SK-N-SH (cell line): ENCODE data around the gene PDGFRB. TPM values are rescaled to one million over a fixed set of nuclear protein-coding genes. Genes with fewer than 3 reads are reported as not detected.

ENCODE experiments used
- CTCF ChIA-PET: fragments of 300-600, 350-600 bp; formaldehyde crosslinking; extraction: SDS; loops from one replicate; lab custom pipeline; 2021; lab: Yijun Ruan, JAX
- POLR2A ChIA-PET: fragments of 350-600 bp; sonication (Branson Sonifier 250); formaldehyde crosslinking; extraction: SDS; loops from one replicate; lab custom pipeline; 2020; ENCODE audit warnings: antibody characterized with exemption, inconsistent platforms; lab: Yijun Ruan, JAX
- DNase-seq: peaks from one replicate; pipeline ENCODE4 v3.0.0; 2012
- H2AFZ ChIP-seq: fragments of 200-600 bp; sonication (generic); 2 replicates; pipeline ENCODE4 v1.8.1; 2016; ENCODE audit warnings: antibody characterized with exemption, mild to moderate bottlenecking, low read depth
- H3F3A ChIP-seq: fragments of 200-600 bp; sonication (generic); replicated peaks from 2 replicates; pipeline ENCODE3; 2016; ENCODE audit warnings: antibody characterized with exemption, mild to moderate bottlenecking; ENCODE audit not compliant: insufficient read depth
- H3K27ac ChIP-seq, 2 experiments: fragments of 200-500 bp in 1 of 2; fragments of 200-600 bp in 1 of 2; sonication (Bioruptor generic) in 1 of 2; sonication (generic), shearing (Covaris generic) in 1 of 2; 2 replicates each; pipeline versions ENCODE4 v1.5.1 to v1.6.1; 2014 to 2016; ENCODE audit warnings: low read depth in 2 of 2, inconsistent platforms in 1 of 2, low read length in 1 of 2, mild to moderate bottlenecking in 1 of 2, mixed read lengths in 1 of 2
- H3K27me3 ChIP-seq: fragments of 200-600 bp; sonication (generic), shearing (Covaris generic); 2 replicates; pipeline ENCODE4 v1.6.1; 2016; ENCODE audit warnings: mixed run types; ENCODE audit not compliant: insufficient read depth
- H3K36me3 ChIP-seq, 2 experiments: fragments of 200-500 bp in 1 of 2; fragments of 200-600 bp in 1 of 2; sonication (Bioruptor generic) in 1 of 2; sonication (generic) in 1 of 2; replicated peaks in 1 of 2; 2 replicates each; pipeline versions ENCODE3 to v1.5.1; 2014 to 2016; ENCODE audit warnings: low read length in 1 of 2, mild to moderate bottlenecking in 1 of 2; ENCODE audit not compliant: insufficient read depth in 2 of 2, control insufficient read depth in 1 of 2
- H3K4me1 ChIP-seq, 2 experiments: fragments of 200-500 bp in 1 of 2; fragments of 200-600 bp in 1 of 2; sonication (Bioruptor generic) in 1 of 2; sonication (generic), shearing (Covaris generic) in 1 of 2; 2 replicates each; pipeline versions ENCODE4 v1.5.1 to v1.6.1; 2014 to 2016; ENCODE audit warnings: low read depth in 1 of 2, low read length in 1 of 2, mixed run types in 1 of 2; ENCODE audit not compliant: insufficient read depth in 2 of 2, control insufficient read depth in 1 of 2
- H3K4me2 ChIP-seq: fragments of 200-600 bp; sonication (generic), shearing (Covaris generic); 2 replicates; pipeline ENCODE4 v1.6.1; 2017; ENCODE audit warnings: mixed run types
- H3K4me3 ChIP-seq, 2 experiments: fragments of 200-500 bp in 1 of 2; fragments of 200-600 bp in 1 of 2; sonication (Bioruptor generic) in 1 of 2; sonication (generic), shearing (Covaris generic) in 1 of 2; 2 replicates each; pipeline versions ENCODE4 v1.5.1 to v1.8.1; 2014 to 2016; ENCODE audit warnings: low read depth in 2 of 2, inconsistent platforms in 1 of 2, low read length in 1 of 2, mild to moderate bottlenecking in 1 of 2, mixed read lengths in 1 of 2, moderate library complexity in 1 of 2
- H3K79me2 ChIP-seq: fragments of 200-600 bp; sonication (generic); 2 replicates; pipeline ENCODE4 v1.8.1; 2017; ENCODE audit warnings: mild to moderate bottlenecking; ENCODE audit not compliant: insufficient read depth
- H3K9ac ChIP-seq: fragments of 200-600 bp; sonication (generic); 2 replicates; pipeline ENCODE4 v1.6.1; 2017; ENCODE audit warnings: mixed run types
- H3K9me2 ChIP-seq: fragments of 200-600 bp; sonication (generic); 2 replicates; pipeline ENCODE4 v1.6.1; 2017; ENCODE audit warnings: mixed run types
- H3K9me3 ChIP-seq: fragments of 200-600 bp; sonication (generic); 2 replicates; pipeline ENCODE4 v1.6.1; 2017; ENCODE audit warnings: mixed run types, mild to moderate bottlenecking, moderate library complexity
- H4K20me1 ChIP-seq: fragments of 200-600 bp; sonication (generic); 2 replicates; pipeline ENCODE4 v1.6.1; 2017; ENCODE audit warnings: mild to moderate bottlenecking, mixed run types; ENCODE audit not compliant: insufficient read depth
- CHD2 ChIP-seq: fragments of 150-350 bp; IDR thresholded peaks from 2 replicates; pipeline ENCODE4 v1.6.1; 2018; ENCODE audit warnings: low read length; ENCODE audit not compliant: partially characterized antibody
- CTCF ChIP-seq: fragments of 200-600 bp; sonication (generic); IDR thresholded peaks from 2 replicates; pipeline ENCODE4 v1.6.1; 2017; ENCODE audit warnings: antibody characterized with exemption, mild to moderate bottlenecking, moderate library complexity
- ELF1 ChIP-seq: IDR thresholded peaks from 2 replicates; pipeline ENCODE4 v1.4.0; 2012
- EP300 ChIP-seq, 2 experiments: IDR thresholded peaks; 2 replicates each; pipeline versions ENCODE4 v1.4.0 to v1.6.1; 2012; ENCODE audit warnings: borderline replicate concordance in 1 of 2, low read depth in 1 of 2, low read length in 1 of 2
- EZH2phosphoT487 ChIP-seq: fragments of 200-600 bp; sonication (generic); IDR thresholded peaks from 2 replicates; pipeline ENCODE4 v1.6.1; 2017; ENCODE audit warnings: low read depth, mixed run types, mild to moderate bottlenecking, antibody characterized with exemption, moderate library complexity, borderline replicate concordance
- FOSL2 ChIP-seq: IDR thresholded peaks from 2 replicates; pipeline ENCODE4 v1.4.0; 2012; ENCODE audit warnings: low read depth, mild to moderate bottlenecking, moderate library complexity, borderline replicate concordance
- FOXJ3 ChIP-seq: sonication (generic); formaldehyde crosslinking; IDR thresholded peaks from 2 replicates; pipeline ENCODE4 v1.5.1; 2020; ENCODE audit warnings: mild to moderate bottlenecking, missing genetic modification reagents
- FOXM1 ChIP-seq: IDR thresholded peaks from 2 replicates; pipeline ENCODE4 v1.4.0; 2012; ENCODE audit warnings: low read depth, mild to moderate bottlenecking
- GABPA ChIP-seq: IDR thresholded peaks from 2 replicates; pipeline ENCODE4 v1.4.0; 2012; ENCODE audit warnings: low read depth, mild to moderate bottlenecking
- JUND ChIP-seq: IDR thresholded peaks from 2 replicates; pipeline ENCODE4 v1.4.0; 2012
- MEF2A ChIP-seq: IDR thresholded peaks from 2 replicates; pipeline ENCODE4 v1.4.0; 2012; ENCODE audit warnings: low read depth, borderline replicate concordance
- NFIC ChIP-seq: IDR thresholded peaks from 2 replicates; pipeline ENCODE4 v1.4.0; 2012; ENCODE audit warnings: borderline replicate concordance
- NRF1 ChIP-seq: IDR thresholded peaks from 2 replicates; pipeline ENCODE4 v1.6.1; 2012; ENCODE audit warnings: low read depth, mild to moderate bottlenecking, low read length
- RAD21 ChIP-seq: IDR thresholded peaks from 2 replicates; pipeline ENCODE4 v1.6.1; 2012; ENCODE audit warnings: mild to moderate bottlenecking, low read length
- RFX5 ChIP-seq: IDR thresholded peaks from 2 replicates; pipeline ENCODE4 v1.6.1; 2012; ENCODE audit warnings: mild to moderate bottlenecking, improper control_type of control experiment, low read length
- RXRA ChIP-seq: IDR thresholded peaks from 2 replicates; pipeline ENCODE4 v1.4.0; 2012; ENCODE audit warnings: low read depth, mild to moderate bottlenecking, borderline replicate concordance
- TCF12 ChIP-seq: IDR thresholded peaks from 2 replicates; pipeline ENCODE4 v1.4.0; 2012
- YY1 ChIP-seq: IDR thresholded peaks from 2 replicates; pipeline ENCODE4 v1.4.0; 2012; ENCODE audit warnings: low read depth, mild to moderate bottlenecking
- ZBTB33 ChIP-seq: IDR thresholded peaks from 2 replicates; pipeline ENCODE4 v1.4.0; 2012; ENCODE audit warnings: low read depth, borderline replicate concordance
- WGBS: methylation state at CpG from one replicate; pipeline ENCODE4 v1.1.6; 2017; ENCODE audit warnings: low lambda C conversion rate; 5-methylcytosine and 5-hydroxymethylcytosine counted together
- polyA plus RNA-seq, 3 experiments: library from polyadenylated mRNA; depleted of rRNA; stranded (reverse); fragments of >200 nt; gene quantifications; 2 replicates each; pipeline ENCODE4 v1.2.3, GENCODE V29; 2012
- TF ChIP-seq, protein P1 (sequence below): fragments of 150-350 bp; IDR thresholded peaks from 2 replicates; pipeline ENCODE4 v1.6.1; 2016; ENCODE audit warnings: mild to moderate bottlenecking, low read depth, low read length
- TF ChIP-seq, protein P2 (sequence below): fragments of 150-350 bp; IDR thresholded peaks from 2 replicates; pipeline ENCODE4 v1.6.1; 2017; ENCODE audit warnings: antibody characterized with exemption, low read length, low read depth, borderline replicate concordance

The PDGFRB gene
- polyA plus RNA-seq, 1 of the 3 experiments (the other 2 are of a cell fraction), result 32.1 TPM

- H3K9ac ChIP-seq, result no peak overlapping the region
- DNase-seq, result peak; percentile 2
- H3F3A ChIP-seq, result no peaks in the 10 kb centered on the region
- H3K4me2 ChIP-seq, result no peak overlapping the region
- H4K20me1 ChIP-seq, result no peaks in the 10 kb centered on the region
- no peaks in the 10 kb centered on the region for H3K9me2 ChIP-seq
- H3K27ac ChIP-seq, result no peak overlapping the region
- no peak for TF ChIP-seq YY1
- no peak for TF ChIP-seq ZBTB33
- TF ChIP-seq FOXJ3 (CRISPR knock-in tag), result no peak
- TF ChIP-seq EZH2phosphoT487, result no peak
- no peak for TF ChIP-seq GABPA
- TF ChIP-seq MEF2A, result no peak
- no peak for TF ChIP-seq RAD21
- TF ChIP-seq CHD2, result no peak
- no peak for TF ChIP-seq RFX5
- TF ChIP-seq FOXM1, result no peak
- H3K4me3 ChIP-seq, result no peak overlapping the region
- no peaks in the 10 kb centered on the region for H3K79me2 ChIP-seq
- H3K27me3 ChIP-seq, result no peaks in the 10 kb centered on the region
- ChIA-PET POLR2A (no interaction called here), CTCF (interaction anchor here (1.1 to 2.3 kb wide), 2 partner anchors 8 to 37 kb away, joined by 3 to 8 read pairs; no protein-coding TSS in a partner anchor)
- H3K36me3 ChIP-seq, result no peaks in the 10 kb centered on the region
- 66% methylated on average over 4 of the region's 4 CpGs for WGBS
- H3K9me3 ChIP-seq, result no peaks in the 10 kb centered on the region
- H2AFZ ChIP-seq, result no peak overlapping the region
- no peaks in the 10 kb centered on the region for H3K4me1 ChIP-seq
Measured at GRCh38 chr5:150075233-150075632, 80.4 kb downstream of the PDGFRB start.

DNA sequence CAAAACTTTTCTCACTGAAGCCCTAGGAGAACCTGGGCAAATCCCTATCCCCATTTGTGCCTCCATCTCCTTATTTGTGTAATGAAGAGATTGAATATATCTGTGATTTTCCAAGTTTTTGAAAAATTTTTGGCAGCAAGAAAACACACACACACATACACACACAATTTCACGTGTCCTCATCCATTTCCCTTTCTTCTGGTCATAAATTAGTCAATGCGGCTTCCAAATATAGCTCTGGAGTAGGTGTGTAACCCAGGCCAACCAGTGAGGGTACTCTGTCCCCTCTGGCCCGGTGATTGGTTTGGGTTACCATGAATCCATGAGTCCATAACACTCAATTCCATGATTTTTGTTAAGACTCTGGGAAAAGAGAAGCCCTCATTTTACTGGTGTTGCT, 82.0 kb downstream of the PDGFRB start:
- no peak overlapping the region for H2AFZ ChIP-seq
- ChIA-PET CTCF (interaction anchor here (0.6 to 2.3 kb wide), 2 partner anchors 10 to 192 kb away, joined by 3 to 8 read pairs; no protein-coding TSS in a partner anchor), POLR2A (no interaction called here)
- H4K20me1 ChIP-seq, result no peaks in the 10 kb centered on the region
- no peak for DNase-seq
- 56% methylated on average over 3 of the region's 3 CpGs for WGBS
- no peaks in the 10 kb centered on the region for H3K9me2 ChIP-seq
- H3K27ac ChIP-seq, result no peak overlapping the region
- no peaks in the 10 kb centered on the region for H3F3A ChIP-seq
- H3K4me2 ChIP-seq, result no peak overlapping the region
- H3K4me3 ChIP-seq, result no peak overlapping the region
- no peaks in the 10 kb centered on the region for H3K36me3 ChIP-seq
- no peaks in the 10 kb centered on the region for H3K79me2 ChIP-seq
- peaks cover 3 to 8% of the 10 kb centered on the region in 2 experiments; a peak in 2 of 4 replicates for H3K4me1 ChIP-seq
- no peaks in the 10 kb centered on the region for H3K9me3 ChIP-seq
- no peak overlapping the region for H3K9ac ChIP-seq
- H3K27me3 ChIP-seq, result no peaks in the 10 kb centered on the region
- TF ChIP-seq CHD2 (no peak), NFIC (no peak), RFX5 (no peak), CTCF (no peak), NRF1 (no peak), JUND (no peak), TCF12 (no peak), RXRA (no peak), FOSL2 (no peak), FOXJ3 (CRISPR knock-in tag) (no peak), EP300 (IDR thresholded peaks at IDR 0.05; ENCODE audit: borderline replicate concordance in 1 of 2, low read depth in 1 of 2, low read length in 1 of 2) (no peak), YY1 (no peak), ZBTB33 (no peak), ELF1 (no peak), FOXM1 (no peak)
- TF ChIP-seq, protein P1, sequence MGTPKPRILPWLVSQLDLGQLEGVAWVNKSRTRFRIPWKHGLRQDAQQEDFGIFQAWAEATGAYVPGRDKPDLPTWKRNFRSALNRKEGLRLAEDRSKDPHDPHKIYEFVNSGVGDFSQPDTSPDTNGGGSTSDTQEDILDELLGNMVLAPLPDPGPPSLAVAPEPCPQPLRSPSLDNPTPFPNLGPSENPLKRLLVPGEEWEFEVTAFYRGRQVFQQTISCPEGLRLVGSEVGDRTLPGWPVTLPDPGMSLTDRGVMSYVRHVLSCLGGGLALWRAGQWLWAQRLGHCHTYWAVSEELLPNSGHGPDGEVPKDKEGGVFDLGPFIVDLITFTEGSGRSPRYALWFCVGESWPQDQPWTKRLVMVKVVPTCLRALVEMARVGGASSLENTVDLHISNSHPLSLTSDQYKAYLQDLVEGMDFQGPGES, result no peak
- TF ChIP-seq, protein P2, sequence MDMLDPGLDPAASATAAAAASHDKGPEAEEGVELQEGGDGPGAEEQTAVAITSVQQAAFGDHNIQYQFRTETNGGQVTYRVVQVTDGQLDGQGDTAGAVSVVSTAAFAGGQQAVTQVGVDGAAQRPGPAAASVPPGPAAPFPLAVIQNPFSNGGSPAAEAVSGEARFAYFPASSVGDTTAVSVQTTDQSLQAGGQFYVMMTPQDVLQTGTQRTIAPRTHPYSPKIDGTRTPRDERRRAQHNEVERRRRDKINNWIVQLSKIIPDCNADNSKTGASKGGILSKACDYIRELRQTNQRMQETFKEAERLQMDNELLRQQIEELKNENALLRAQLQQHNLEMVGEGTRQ, result no peak
